PC-3 (cell line): ENCODE data around the gene ARHGEF26. TPM values are rescaled to one million over a fixed set of nuclear protein-coding genes. Genes with fewer than 3 reads are reported as not detected.

Source experiments
- ATAC-seq: fragments of 200-7000 bp; cut with Tn5 transposase; 2 replicates; pipeline ENCODE4 v1.9.1; 2020; ENCODE audit warnings: mild to moderate bottlenecking, moderate library complexity
- BruUV-seq: library from RNA; stranded (reverse); fragments of 400-500 nt; replicated peaks from 2 replicates; lab custom pipeline; 2021; lab: Mats Ljungman, UMichigan
- CTCF ChIA-PET: fragments of 300-600 bp; sonication (Branson Sonifier 250); formaldehyde crosslinking; loops from one replicate; lab custom pipeline; 2022; ENCODE audit warnings: antibody characterized with exemption; lab: Charles Lee
- POLR2A ChIA-PET: fragments of 300-600 bp; sonication (Branson Sonifier 250); formaldehyde crosslinking; loops from one replicate; lab custom pipeline; 2022; ENCODE audit warnings: antibody characterized with exemption; ENCODE audit not compliant: unreplicated experiment; lab: Charles Lee
- DNase-seq: peaks from one replicate; pipeline ENCODE4 v3.0.0-alpha.2; 2015
- H2AFZ ChIP-seq: fragments of 300-600 bp; sonication (generic); 2 replicates; pipeline ENCODE4 v1.6.0; 2016; ENCODE audit warnings: antibody characterized with exemption, low read length
- H3F3A ChIP-seq: fragments of 300-600 bp; sonication (generic); one replicate; pipeline ENCODE4 v1.6.0; 2017; ENCODE audit warnings: antibody characterized with exemption, low read length, control low read depth, mild to moderate bottlenecking; ENCODE audit not compliant: unreplicated experiment
- H3K27ac ChIP-seq: fragments of 300-600 bp; sonication (generic); 2 replicates; pipeline ENCODE4 v1.5.1; 2016; ENCODE audit warnings: mild to moderate bottlenecking, low read length
- H3K27me3 ChIP-seq: fragments of 300-600 bp; sonication (generic); 2 replicates; pipeline ENCODE4 v1.6.1; 2016; ENCODE audit warnings: low read length, mixed read lengths
- H3K36me3 ChIP-seq: fragments of 300-600 bp; sonication (generic); 2 replicates; pipeline ENCODE4 v1.6.1; 2016; ENCODE audit warnings: low read depth, mixed run types, low read length, mixed read lengths
- H3K4me1 ChIP-seq: fragments of 300-600 bp; sonication (generic); 2 replicates; pipeline ENCODE4 v1.5.1; 2016; ENCODE audit warnings: low read length; ENCODE audit not compliant: insufficient read depth
- H3K4me2 ChIP-seq: fragments of 300-600 bp; sonication (generic); 2 replicates; pipeline ENCODE4 v1.6.0; 2016; ENCODE audit warnings: low read length
- H3K4me3 ChIP-seq: fragments of 300-600 bp; sonication (generic); 2 replicates; pipeline ENCODE4 v1.5.1; 2016; ENCODE audit warnings: mild to moderate bottlenecking, low read length, mixed read lengths
- H3K79me2 ChIP-seq: fragments of 300-600 bp; sonication (generic); 2 replicates; pipeline ENCODE4 v1.6.1; 2017; ENCODE audit warnings: low read length, mixed read lengths
- H3K9ac ChIP-seq: fragments of 300-600 bp; sonication (generic); 2 replicates; pipeline ENCODE4 v1.6.0; 2016; ENCODE audit warnings: mild to moderate bottlenecking, low read length
- H3K9me2 ChIP-seq: fragments of 300-600 bp; sonication (generic); replicated peaks from 2 replicates; pipeline ENCODE4 v1.6.1; 2016; ENCODE audit warnings: mixed run types, low read length, mixed read lengths
- H3K9me3 ChIP-seq: fragments of 300-600 bp; sonication (generic); 2 replicates; pipeline ENCODE4 v1.6.1; 2016; ENCODE audit warnings: low read length, mixed read lengths
- H4K20me1 ChIP-seq: fragments of 300-600 bp; sonication (generic); 2 replicates; pipeline ENCODE4 v1.6.1; 2016; ENCODE audit warnings: low read length, mixed read lengths
- EZH2 ChIP-seq: fragments of 300-600 bp; sonication (generic); IDR thresholded peaks from one replicate; pipeline ENCODE4 v1.6.1; 2017; ENCODE audit warnings: antibody characterized with exemption, mild to moderate bottlenecking, low read length; ENCODE audit not compliant: unreplicated experiment
- EZH2phosphoT487 ChIP-seq: fragments of 300-600 bp; sonication (generic); IDR thresholded peaks from 2 replicates; pipeline ENCODE4 v1.6.1; 2018; ENCODE audit warnings: mild to moderate bottlenecking, antibody characterized with exemption, low read length, borderline replicate concordance
- intact Hi-C: fragments of 100-400 bp; cut with micrococcal nuclease; formaldehyde crosslinking; loops from 2 replicates; pipeline ENCODE4 v1.9.0; 2023
- total RNA-seq: library from RNA; depleted of rRNA; stranded (reverse); fragments of >200 nt; gene quantifications from 2 replicates; pipeline ENCODE4 v1.2.3, GENCODE V29; 2014
- TF ChIP-seq, protein P1 (sequence below): fragments of 300-600 bp; sonication (generic); conservative IDR thresholded peaks from 2 replicates; pipeline ENCODE4 v1.5.1; 2017; ENCODE audit warnings: antibody characterized with exemption, low read depth, mild to moderate bottlenecking, low read length

ARHGEF26 gene
- total RNA-seq, 1 experiment from 2014 or later = 5.0 TPM

DNA sequence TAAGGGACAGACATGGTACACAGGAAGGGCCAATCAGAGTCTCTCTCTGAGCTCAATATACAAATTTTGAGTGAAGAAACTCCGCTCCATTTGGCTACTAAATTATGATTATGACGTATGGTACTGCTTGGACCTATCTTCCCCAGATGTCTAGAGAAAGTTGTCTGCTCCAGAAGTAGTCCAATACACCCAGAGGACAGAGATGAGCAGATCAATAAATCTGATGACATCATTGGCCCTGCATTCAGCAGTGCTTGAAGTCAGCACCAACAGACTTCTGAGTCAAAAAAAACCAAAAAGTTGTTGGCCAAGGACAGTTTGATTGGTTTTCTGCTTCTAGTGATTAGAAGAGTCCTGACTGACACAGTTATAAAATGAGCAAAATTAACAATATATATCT lies 19.9 kb upstream of the ARHGEF26 start:
- no peaks in the 10 kb centered on the region for H3F3A ChIP-seq
- CTCF ChIA-PET = no interaction called here
- no peak overlapping the region for H3K27ac ChIP-seq
- no TSS peak for BruUV-seq
- H3K9ac ChIP-seq = no peak overlapping the region
- H3K4me1 ChIP-seq = no peaks in the 10 kb centered on the region
- no peaks in the 10 kb centered on the region for H3K79me2 ChIP-seq
- no peak overlapping the region for H3K4me2 ChIP-seq
- H3K9me3 ChIP-seq = no peaks in the 10 kb centered on the region
- POLR2A ChIA-PET = no interaction called here
- no peaks in the 10 kb centered on the region for H4K20me1 ChIP-seq
- ATAC-seq = no peak
- no peaks in the 10 kb centered on the region for H3K9me2 ChIP-seq
- H3K36me3 ChIP-seq = no peaks in the 10 kb centered on the region
- no peak for DNase-seq
- no peak for TF ChIP-seq EZH2phosphoT487
- TF ChIP-seq, protein P1, sequence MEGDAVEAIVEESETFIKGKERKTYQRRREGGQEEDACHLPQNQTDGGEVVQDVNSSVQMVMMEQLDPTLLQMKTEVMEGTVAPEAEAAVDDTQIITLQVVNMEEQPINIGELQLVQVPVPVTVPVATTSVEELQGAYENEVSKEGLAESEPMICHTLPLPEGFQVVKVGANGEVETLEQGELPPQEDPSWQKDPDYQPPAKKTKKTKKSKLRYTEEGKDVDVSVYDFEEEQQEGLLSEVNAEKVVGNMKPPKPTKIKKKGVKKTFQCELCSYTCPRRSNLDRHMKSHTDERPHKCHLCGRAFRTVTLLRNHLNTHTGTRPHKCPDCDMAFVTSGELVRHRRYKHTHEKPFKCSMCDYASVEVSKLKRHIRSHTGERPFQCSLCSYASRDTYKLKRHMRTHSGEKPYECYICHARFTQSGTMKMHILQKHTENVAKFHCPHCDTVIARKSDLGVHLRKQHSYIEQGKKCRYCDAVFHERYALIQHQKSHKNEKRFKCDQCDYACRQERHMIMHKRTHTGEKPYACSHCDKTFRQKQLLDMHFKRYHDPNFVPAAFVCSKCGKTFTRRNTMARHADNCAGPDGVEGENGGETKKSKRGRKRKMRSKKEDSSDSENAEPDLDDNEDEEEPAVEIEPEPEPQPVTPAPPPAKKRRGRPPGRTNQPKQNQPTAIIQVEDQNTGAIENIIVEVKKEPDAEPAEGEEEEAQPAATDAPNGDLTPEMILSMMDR = no peak
- no peak for TF ChIP-seq EZH2
- H2AFZ ChIP-seq = no peak overlapping the region
- no peak overlapping the region for H3K4me3 ChIP-seq
- intact Hi-C loops = no loop called here
- H3K27me3 ChIP-seq = no peaks in the 10 kb centered on the region

DNA sequence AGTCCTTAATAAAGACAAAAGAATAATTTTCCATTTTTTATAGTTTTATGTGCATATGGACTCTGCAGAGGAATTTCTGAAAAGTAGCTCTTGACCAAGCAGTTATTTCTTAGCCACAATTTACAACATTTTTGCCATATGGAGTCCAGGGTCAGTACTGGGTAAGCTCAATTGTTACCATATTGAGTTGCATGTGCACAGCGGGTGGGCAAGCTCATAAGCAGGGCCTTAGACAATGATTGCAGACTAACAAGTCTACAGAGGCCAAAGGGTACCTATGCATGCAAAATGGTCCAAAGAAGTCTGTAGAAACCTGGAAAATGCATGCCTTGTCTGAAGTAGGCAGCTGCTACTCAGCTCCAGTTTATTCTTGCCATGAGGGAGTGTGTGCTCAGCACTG lies 19.0 kb upstream of the ARHGEF26 start:
- DNase-seq (no peak), ATAC-seq (no peak)
- no peaks in the 10 kb centered on the region for H3K4me1 ChIP-seq
- no peaks in the 10 kb centered on the region for H3K9me2 ChIP-seq
- no peak overlapping the region for H3K4me2 ChIP-seq
- H3K27me3 ChIP-seq = no peaks in the 10 kb centered on the region
- H3K36me3 ChIP-seq = no peaks in the 10 kb centered on the region
- H3F3A ChIP-seq = no peaks in the 10 kb centered on the region
- intact Hi-C loops = no loop called here
- TF ChIP-seq EZH2phosphoT487 (no peak), EZH2 (no peak)
- TF ChIP-seq, protein P1 = no peak
- CTCF ChIA-PET = no interaction called here
- no peaks in the 10 kb centered on the region for H4K20me1 ChIP-seq
- POLR2A ChIA-PET = no interaction called here
- H3K79me2 ChIP-seq = no peaks in the 10 kb centered on the region
- H3K9me3 ChIP-seq = no peaks in the 10 kb centered on the region
- H3K9ac ChIP-seq = no peak overlapping the region
- H3K4me3 ChIP-seq = no peak overlapping the region
- no peak overlapping the region for H2AFZ ChIP-seq
- H3K27ac ChIP-seq = no peak overlapping the region
- no TSS peak for BruUV-seq

DNA sequence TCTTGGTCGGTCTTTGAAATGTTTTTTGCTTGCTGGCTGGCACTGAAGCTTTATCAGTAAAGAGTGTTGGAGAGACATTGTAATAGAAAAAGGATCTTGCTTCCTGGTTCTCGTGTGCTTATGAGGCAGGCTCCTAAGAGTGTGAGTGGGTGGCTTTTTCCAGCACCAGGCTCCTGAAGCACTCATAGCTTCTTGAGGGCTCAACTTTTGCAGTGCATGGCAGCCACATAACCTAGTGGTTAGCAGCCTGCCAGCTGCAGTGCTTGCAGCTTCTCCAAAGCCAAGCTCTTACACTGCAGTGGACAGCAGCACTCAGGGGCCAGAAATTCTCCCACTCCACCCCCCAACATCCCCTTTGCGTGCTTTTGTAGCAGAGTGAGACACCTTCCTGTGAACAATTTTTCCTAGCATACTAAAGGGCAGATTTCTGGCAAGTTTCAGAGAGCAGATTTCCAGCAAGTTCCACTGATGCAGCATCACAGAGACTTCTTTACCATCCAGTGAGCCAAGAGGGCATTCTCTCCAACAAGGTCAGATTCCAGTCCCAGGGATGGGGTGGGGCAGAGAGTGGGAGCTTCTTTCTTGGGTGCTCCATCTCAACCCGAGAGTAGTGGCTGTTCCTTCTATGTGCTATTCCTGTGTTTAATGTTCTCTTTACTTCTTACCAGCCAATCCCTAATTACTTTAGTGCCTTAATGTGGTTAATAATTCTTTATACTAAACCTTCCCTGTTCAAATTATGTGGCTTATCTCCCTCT lies 15.8 kb upstream of the ARHGEF26 start:
- no peaks in the 10 kb centered on the region for H3K79me2 ChIP-seq
- no peak overlapping the region for H3K9ac ChIP-seq
- ChIA-PET POLR2A (interaction anchor here (0.6 kb wide), 1 partner anchor 191 kb away, joined by 8 read pairs; no protein-coding TSS in a partner anchor), CTCF (no interaction called here)
- ATAC-seq (no peak), DNase-seq (no peak)
- no TSS peak for BruUV-seq
- no peak overlapping the region for H3K4me2 ChIP-seq
- no peaks in the 10 kb centered on the region for H3K9me2 ChIP-seq
- no peaks in the 10 kb centered on the region for H3K4me1 ChIP-seq
- H3K27ac ChIP-seq = no peak overlapping the region
- no peak overlapping the region for H2AFZ ChIP-seq
- intact Hi-C loops = no loop called here
- no peaks in the 10 kb centered on the region for H3K36me3 ChIP-seq
- TF ChIP-seq EZH2 = no peak
- TF ChIP-seq EZH2phosphoT487 = no peak
- TF ChIP-seq, protein P1 = no peak
- no peaks in the 10 kb centered on the region for H3K27me3 ChIP-seq
- H3K4me3 ChIP-seq = no peak overlapping the region
- H3K9me3 ChIP-seq = no peaks in the 10 kb centered on the region
- H3F3A ChIP-seq = no peaks in the 10 kb centered on the region
- H4K20me1 ChIP-seq = no peaks in the 10 kb centered on the region
